ENCODE results near the gene NOMO2.
"Not testable (repeated sequence)": the region's sequence is repeated elsewhere in the genome, so short reads cannot be mapped to it uniquely, and the experiment has no call there.

GRCh38 chr16:18580396-18580795 lies 18.5 kb upstream of the NOMO2 start:
- TF ChIP-seq, protein P1, sequence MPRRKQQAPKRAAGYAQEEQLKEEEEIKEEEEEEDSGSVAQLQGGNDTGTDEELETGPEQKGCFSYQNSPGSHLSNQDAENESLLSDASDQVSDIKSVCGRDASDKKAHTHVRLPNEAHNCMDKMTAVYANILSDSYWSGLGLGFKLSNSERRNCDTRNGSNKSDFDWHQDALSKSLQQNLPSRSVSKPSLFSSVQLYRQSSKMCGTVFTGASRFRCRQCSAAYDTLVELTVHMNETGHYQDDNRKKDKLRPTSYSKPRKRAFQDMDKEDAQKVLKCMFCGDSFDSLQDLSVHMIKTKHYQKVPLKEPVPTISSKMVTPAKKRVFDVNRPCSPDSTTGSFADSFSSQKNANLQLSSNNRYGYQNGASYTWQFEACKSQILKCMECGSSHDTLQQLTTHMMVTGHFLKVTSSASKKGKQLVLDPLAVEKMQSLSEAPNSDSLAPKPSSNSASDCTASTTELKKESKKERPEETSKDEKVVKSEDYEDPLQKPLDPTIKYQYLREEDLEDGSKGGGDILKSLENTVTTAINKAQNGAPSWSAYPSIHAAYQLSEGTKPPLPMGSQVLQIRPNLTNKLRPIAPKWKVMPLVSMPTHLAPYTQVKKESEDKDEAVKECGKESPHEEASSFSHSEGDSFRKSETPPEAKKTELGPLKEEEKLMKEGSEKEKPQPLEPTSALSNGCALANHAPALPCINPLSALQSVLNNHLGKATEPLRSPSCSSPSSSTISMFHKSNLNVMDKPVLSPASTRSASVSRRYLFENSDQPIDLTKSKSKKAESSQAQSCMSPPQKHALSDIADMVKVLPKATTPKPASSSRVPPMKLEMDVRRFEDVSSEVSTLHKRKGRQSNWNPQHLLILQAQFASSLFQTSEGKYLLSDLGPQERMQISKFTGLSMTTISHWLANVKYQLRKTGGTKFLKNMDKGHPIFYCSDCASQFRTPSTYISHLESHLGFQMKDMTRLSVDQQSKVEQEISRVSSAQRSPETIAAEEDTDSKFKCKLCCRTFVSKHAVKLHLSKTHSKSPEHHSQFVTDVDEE (CRISPR knock-in tag; IDR thresholded peaks at IDR 0.05) = not testable (repeated sequence)
- TF ChIP-seq SNAI2 (CRISPR knock-in tag; IDR thresholded peaks at IDR 0.05); ZFP3 (CRISPR knock-in tag; IDR thresholded peaks at IDR 0.05); ZNF70 (CRISPR knock-in tag; IDR thresholded peaks at IDR 0.05); ZNF565 (CRISPR knock-in tag; conservative IDR thresholded peaks at IDR 0.05; ENCODE audit: low read depth); BACH2 (CRISPR knock-in tag; IDR thresholded peaks at IDR 0.05; ENCODE audit: borderline replicate concordance); ZFP30 (CRISPR knock-in tag; IDR thresholded peaks at IDR 0.05); ISL1 (CRISPR knock-in tag; IDR thresholded peaks at IDR 0.05); ZC3H10 (CRISPR knock-in tag; IDR thresholded peaks at IDR 0.05); ZNF8 (CRISPR knock-in tag; IDR thresholded peaks at IDR 0.05); RARB (CRISPR knock-in tag; IDR thresholded peaks at IDR 0.05): not testable (repeated sequence)
- TF ChIP-seq, protein P2, sequence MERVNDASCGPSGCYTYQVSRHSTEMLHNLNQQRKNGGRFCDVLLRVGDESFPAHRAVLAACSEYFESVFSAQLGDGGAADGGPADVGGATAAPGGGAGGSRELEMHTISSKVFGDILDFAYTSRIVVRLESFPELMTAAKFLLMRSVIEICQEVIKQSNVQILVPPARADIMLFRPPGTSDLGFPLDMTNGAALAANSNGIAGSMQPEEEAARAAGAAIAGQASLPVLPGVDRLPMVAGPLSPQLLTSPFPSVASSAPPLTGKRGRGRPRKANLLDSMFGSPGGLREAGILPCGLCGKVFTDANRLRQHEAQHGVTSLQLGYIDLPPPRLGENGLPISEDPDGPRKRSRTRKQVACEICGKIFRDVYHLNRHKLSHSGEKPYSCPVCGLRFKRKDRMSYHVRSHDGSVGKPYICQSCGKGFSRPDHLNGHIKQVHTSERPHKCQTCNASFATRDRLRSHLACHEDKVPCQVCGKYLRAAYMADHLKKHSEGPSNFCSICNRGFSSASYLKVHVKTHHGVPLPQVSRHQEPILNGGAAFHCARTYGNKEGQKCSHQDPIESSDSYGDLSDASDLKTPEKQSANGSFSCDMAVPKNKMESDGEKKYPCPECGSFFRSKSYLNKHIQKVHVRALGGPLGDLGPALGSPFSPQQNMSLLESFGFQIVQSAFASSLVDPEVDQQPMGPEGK (CRISPR knock-in tag; IDR thresholded peaks at IDR 0.05; ENCODE audit: borderline replicate concordance) = not testable (repeated sequence)
- TF ChIP-seq, protein P3, sequence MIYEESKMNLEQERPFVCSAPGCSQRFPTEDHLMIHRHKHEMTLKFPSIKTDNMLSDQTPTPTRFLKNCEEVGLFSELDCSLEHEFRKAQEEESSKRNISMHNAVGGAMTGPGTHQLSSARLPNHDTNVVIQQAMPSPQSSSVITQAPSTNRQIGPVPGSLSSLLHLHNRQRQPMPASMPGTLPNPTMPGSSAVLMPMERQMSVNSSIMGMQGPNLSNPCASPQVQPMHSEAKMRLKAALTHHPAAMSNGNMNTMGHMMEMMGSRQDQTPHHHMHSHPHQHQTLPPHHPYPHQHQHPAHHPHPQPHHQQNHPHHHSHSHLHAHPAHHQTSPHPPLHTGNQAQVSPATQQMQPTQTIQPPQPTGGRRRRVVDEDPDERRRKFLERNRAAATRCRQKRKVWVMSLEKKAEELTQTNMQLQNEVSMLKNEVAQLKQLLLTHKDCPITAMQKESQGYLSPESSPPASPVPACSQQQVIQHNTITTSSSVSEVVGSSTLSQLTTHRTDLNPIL (CRISPR knock-in tag; IDR thresholded peaks at IDR 0.05; ENCODE audit: low read depth) = not testable (repeated sequence)
- TF ChIP-seq, protein P4, sequence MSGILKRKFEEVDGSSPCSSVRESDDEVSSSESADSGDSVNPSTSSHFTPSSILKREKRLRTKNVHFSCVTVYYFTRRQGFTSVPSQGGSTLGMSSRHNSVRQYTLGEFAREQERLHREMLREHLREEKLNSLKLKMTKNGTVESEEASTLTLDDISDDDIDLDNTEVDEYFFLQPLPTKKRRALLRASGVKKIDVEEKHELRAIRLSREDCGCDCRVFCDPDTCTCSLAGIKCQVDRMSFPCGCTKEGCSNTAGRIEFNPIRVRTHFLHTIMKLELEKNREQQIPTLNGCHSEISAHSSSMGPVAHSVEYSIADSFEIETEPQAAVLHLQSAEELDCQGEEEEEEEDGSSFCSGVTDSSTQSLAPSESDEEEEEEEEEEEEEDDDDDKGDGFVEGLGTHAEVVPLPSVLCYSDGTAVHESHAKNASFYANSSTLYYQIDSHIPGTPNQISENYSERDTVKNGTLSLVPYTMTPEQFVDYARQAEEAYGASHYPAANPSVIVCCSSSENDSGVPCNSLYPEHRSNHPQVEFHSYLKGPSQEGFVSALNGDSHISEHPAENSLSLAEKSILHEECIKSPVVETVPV (CRISPR knock-in tag; IDR thresholded peaks at IDR 0.05) = not testable (repeated sequence)
